SK-N-MC (cell line): ENCODE data around the gene EXO1.

ENCODE experiments used
- DNase-seq: peaks from one replicate; pipeline ENCODE4 v3.0.0-alpha.2; 2011; ENCODE audit warnings: low read depth, low spot score
- H3K27ac ChIP-seq: fragments of 200-600 bp; sonication (generic); 2 replicates; pipeline ENCODE4 v1.5.1; 2016; ENCODE audit warnings: mixed run types
- H3K36me3 ChIP-seq: fragments of 200-600 bp; sonication (generic); 2 replicates; pipeline ENCODE4 v1.6.1; 2017; ENCODE audit warnings: antibody characterized with exemption, low read length, mixed read lengths; ENCODE audit not compliant: insufficient read depth
- H3K4me3 ChIP-seq: fragments of 200-600 bp; sonication (generic); 2 replicates; pipeline ENCODE4 v1.5.1; 2016
- H3K9ac ChIP-seq: fragments of 200-600 bp; sonication (generic); 2 replicates; pipeline ENCODE4 v1.8.0; 2017; ENCODE audit warnings: mixed run types, mixed read lengths; ENCODE audit not compliant: insufficient read length
- H3K9me3 ChIP-seq: fragments of 200-600 bp; sonication (generic); 2 replicates; pipeline ENCODE4 v1.6.1; 2017; ENCODE audit warnings: low read depth, mild to moderate bottlenecking, antibody characterized with exemption, low read length, moderate library complexity, mixed read lengths
- EZH2 ChIP-seq: fragments of 200-600 bp; sonication (generic); IDR thresholded peaks from one replicate; pipeline ENCODE4 v1.6.1; 2017; ENCODE audit warnings: antibody characterized with exemption
- FOXP2 ChIP-seq: optimal IDR thresholded peaks from 2 replicates; pipeline ENCODE3; 2011; ENCODE audit warnings: mild to moderate bottlenecking, moderate library complexity; ENCODE audit not compliant: insufficient read depth; ENCODE audit errors: extremely low read length, control extremely low read depth
- POLR2AphosphoS5 ChIP-seq: IDR thresholded peaks from 2 replicates; pipeline ENCODE4 v1.6.1; 2012; ENCODE audit warnings: mild to moderate bottlenecking, low read depth, low read length, borderline replicate concordance

Gene EXO1

GRCh38 chr1:241894016-241894415, 46.0 kb downstream of the EXO1 start:
- H3K9me3 ChIP-seq = no peaks in the 10 kb centered on the region
- H3K36me3 ChIP-seq = peaks cover 19% of the 10 kb centered on the region
- H3K4me3 ChIP-seq = no peak overlapping the region
- no peak overlapping the region for H3K9ac ChIP-seq
- TF ChIP-seq POLR2AphosphoS5 (no peak), FOXP2 (no peak), EZH2 (no peak)
- no peak overlapping the region for H3K27ac ChIP-seq
- DNase-seq = no peak

- DNase-seq = no peak
- H3K4me3 ChIP-seq = no peak overlapping the region
- peaks cover 10% of the 10 kb centered on the region for H3K36me3 ChIP-seq
- no peak overlapping the region for H3K9ac ChIP-seq
- TF ChIP-seq EZH2 (no peak), POLR2AphosphoS5 (no peak), FOXP2 (no peak)
- no peaks in the 10 kb centered on the region for H3K9me3 ChIP-seq
- no peak overlapping the region for H3K27ac ChIP-seq
Observed at GRCh38 chr1:241895013-241895412, 47.0 kb downstream of the EXO1 start.

GRCh38 chr1:241896670-241896962, 48.6 kb downstream of the EXO1 start:
- H3K4me3 ChIP-seq = no peak overlapping the region
- no peak overlapping the region for H3K9ac ChIP-seq
- H3K27ac ChIP-seq = no peak overlapping the region
- DNase-seq = no peak
- TF ChIP-seq FOXP2 = no peak
- no peak for TF ChIP-seq EZH2
- TF ChIP-seq POLR2AphosphoS5 = no peak
- no peaks in the 10 kb centered on the region; the same call in none of the 2 replicates for H3K36me3 ChIP-seq
- no peaks in the 10 kb centered on the region for H3K9me3 ChIP-seq

- Histone ChIP-seq H3K4me3 (no peak overlapping the region), H3K36me3 (no peaks in the 10 kb centered on the region; the same call in 1 of the 2 replicates), H3K27ac (no peak overlapping the region), H3K9me3 (no peaks in the 10 kb centered on the region), H3K9ac (no peak overlapping the region)
- DNase-seq = no peak
- no peak for TF ChIP-seq EZH2
Observed at GRCh38 chr1:241899210-241899609, 51.2 kb downstream of the EXO1 start.

GRCh38 chr1:241900381-241900780, 52.4 kb downstream of the EXO1 start:
- DNase-seq = no peak
- Histone ChIP-seq H3K36me3 (no peaks in the 10 kb centered on the region; the same call in 1 of the 2 replicates), H3K9me3 (no peaks in the 10 kb centered on the region), H3K27ac (no peak overlapping the region), H3K4me3 (no peak overlapping the region), H3K9ac (no peak overlapping the region)
- TF ChIP-seq POLR2AphosphoS5 = no peak
- no peak for TF ChIP-seq EZH2
- TF ChIP-seq FOXP2 = no peak

GRCh38 chr1:241902391-241903065, 54.5 kb downstream of the EXO1 start:
- DNase-seq = no peak
- no peak for TF ChIP-seq EZH2
- TF ChIP-seq POLR2AphosphoS5 = no peak
- TF ChIP-seq FOXP2 = no peak

GRCh38 chr1:241916196-241916595, 68.2 kb downstream of the EXO1 start:
- H3K9me3 ChIP-seq = no peaks in the 10 kb centered on the region

More at GRCh38 chr1:241902391-241903065, 54.5 kb downstream of the EXO1 start:
- H3K4me3 ChIP-seq = no peak overlapping the region
- H3K27ac ChIP-seq = no peak overlapping the region
- no peaks in the 10 kb centered on the region; the same call in 1 of the 2 replicates for H3K36me3 ChIP-seq
- no peaks in the 10 kb centered on the region for H3K9me3 ChIP-seq
- H3K9ac ChIP-seq = no peak overlapping the region

GRCh38 chr1:241917487-241917886, 69.5 kb downstream of the EXO1 start:
- Histone ChIP-seq H3K9me3 (no peaks in the 10 kb centered on the region), H3K9ac (no peak overlapping the region), H3K27ac (no peak overlapping the region), H3K36me3 (no peaks in the 10 kb centered on the region), H3K4me3 (no peak overlapping the region)
- TF ChIP-seq FOXP2 (no peak), POLR2AphosphoS5 (no peak)
- DNase-seq = no peak

More at GRCh38 chr1:241916196-241916595, 68.2 kb downstream of the EXO1 start:
- H3K9ac ChIP-seq = no peak overlapping the region
- H3K36me3 ChIP-seq = no peaks in the 10 kb centered on the region
- H3K4me3 ChIP-seq = no peak overlapping the region
- H3K27ac ChIP-seq = no peak overlapping the region
- no peak for DNase-seq
- TF ChIP-seq EZH2 (no peak), POLR2AphosphoS5 (no peak), FOXP2 (no peak)

- Histone ChIP-seq H3K27ac (no peak overlapping the region), H3K36me3 (no peaks in the 10 kb centered on the region), H3K4me3 (no peak overlapping the region), H3K9ac (no peak overlapping the region), H3K9me3 (no peaks in the 10 kb centered on the region)
- no peak for DNase-seq
- TF ChIP-seq FOXP2 (no peak), EZH2 (no peak)
Observed at GRCh38 chr1:241918879-241919278, 70.9 kb downstream of the EXO1 start.
